ENCODE data around the gene VPS13A.
A peak's percentile ranks its signal among the peaks of the same experiment; 100 is the strongest.

VPS13A gene

DNA sequence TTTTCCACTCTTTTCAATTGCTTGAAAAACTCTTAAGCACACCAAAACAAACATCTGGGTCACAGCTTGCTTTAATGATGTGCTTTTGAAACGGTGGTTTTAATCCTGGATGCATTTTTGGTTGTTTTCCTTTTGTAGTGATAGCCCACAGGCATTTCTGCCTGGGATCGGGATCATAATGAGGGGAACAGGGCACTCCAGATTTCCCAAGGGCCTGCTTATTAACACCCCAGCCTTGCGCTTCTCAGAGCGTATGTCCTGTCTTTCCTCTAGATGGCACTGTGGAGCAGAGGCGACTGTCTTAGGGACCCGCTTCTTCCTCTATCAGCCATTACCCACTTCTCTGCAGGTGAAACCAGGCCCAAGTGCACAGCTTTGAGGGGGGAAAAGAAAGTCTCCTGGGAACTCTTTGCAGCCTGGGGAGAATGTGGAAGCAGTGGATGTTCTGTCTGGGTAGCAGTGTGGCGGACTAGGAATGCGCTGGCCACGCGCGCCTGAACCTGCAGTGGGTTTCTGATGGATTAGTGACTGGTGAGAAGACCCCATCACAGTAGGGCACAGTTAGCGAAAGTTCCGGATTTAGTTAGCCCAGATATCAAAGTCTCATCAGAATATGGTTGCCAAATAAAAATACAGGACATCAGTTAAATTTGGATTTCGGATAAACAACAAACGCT, 280.7 kb downstream of the VPS13A start:
- DNase-seq (ENCODE audit: low spot score): peak; percentile 78

DNA sequence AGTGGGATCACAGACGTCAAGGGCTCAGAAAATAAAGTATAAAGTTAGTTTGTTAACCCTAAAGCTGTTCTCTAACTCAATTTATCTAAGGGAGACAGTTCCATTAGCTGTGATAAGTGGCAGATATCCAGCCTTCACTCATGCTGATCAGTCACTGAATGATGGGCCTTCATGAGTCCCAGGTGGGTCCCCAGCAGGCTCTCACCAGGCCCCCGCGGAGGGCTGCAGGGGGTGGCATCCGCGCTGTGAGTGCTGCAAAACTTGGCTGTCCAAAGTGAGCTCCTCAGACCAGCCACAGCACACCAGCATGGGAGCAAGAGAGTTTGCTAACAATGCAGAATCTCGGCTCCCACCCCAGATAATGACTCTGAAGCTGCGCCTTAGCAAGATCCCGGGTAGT, 283.6 kb downstream of the VPS13A start:
- no peak for DNase-seq (ENCODE audit: low spot score)

- DNase-seq (ENCODE audit: low spot score): no peak
These were observed 284.7 kb downstream of the VPS13A start for GRCh38 chr9:77462066-77462465.

DNA sequence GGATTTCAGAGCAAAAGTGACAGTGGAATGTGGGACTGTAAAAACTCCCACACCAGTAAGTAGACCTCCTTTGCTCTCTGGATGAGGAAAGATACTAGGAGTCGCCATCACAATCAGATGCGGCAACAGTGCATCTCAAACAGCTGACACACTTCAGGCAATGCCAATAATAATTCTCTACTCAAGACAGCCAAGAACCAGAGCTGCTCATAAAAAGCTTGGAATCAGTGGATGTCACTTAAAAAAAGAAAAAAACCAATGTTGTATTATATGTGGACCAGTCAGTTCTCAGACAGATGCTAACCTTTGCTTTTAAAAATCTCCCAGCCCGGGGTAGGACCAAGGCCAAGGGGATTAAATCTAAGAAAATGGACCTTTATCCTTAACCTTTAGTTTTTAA, 285.8 kb downstream of the VPS13A start:
- no peak for DNase-seq (ENCODE audit: low spot score)

DNA sequence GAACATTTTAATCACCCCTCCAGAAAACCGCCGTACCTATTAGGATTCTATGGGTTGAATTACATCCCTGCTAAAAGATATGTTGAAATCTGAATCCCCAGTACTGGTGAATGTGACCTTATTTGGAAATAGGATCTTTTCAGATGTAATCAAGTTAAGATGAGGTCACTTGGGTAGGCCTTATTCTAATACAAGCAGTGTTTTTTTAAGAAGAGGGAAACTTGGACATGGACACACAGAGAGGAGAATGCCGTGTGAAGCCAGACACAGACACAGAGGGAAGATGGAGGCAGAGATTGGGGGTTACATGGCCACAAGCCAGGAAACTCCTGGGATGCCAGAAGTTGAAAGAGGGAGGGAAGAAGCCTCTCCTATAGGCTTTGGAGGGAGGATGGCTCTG, 287.3 kb downstream of the VPS13A start:
- no peak for DNase-seq (ENCODE audit: low spot score)

GRCh38 chr9:77469515-77470231, 292.3 kb downstream of the VPS13A start:
- DNase-seq (ENCODE audit: low spot score): peak; percentile 33
